NCI-H187 (cell line): ENCODE data around the gene B3GALT5.
"Not testable (repeated sequence)": the region's sequence is repeated elsewhere in the genome, so short reads cannot be mapped to it uniquely, and the experiment has no call there.

Experiments
- DNase-seq, 2 experiments: peaks; one replicate each; lab custom pipeline; 2025; lab: John Stamatoyannopoulos, UW

B3GALT5 gene, protein sequence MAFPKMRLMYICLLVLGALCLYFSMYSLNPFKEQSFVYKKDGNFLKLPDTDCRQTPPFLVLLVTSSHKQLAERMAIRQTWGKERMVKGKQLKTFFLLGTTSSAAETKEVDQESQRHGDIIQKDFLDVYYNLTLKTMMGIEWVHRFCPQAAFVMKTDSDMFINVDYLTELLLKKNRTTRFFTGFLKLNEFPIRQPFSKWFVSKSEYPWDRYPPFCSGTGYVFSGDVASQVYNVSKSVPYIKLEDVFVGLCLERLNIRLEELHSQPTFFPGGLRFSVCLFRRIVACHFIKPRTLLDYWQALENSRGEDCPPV

DNA sequence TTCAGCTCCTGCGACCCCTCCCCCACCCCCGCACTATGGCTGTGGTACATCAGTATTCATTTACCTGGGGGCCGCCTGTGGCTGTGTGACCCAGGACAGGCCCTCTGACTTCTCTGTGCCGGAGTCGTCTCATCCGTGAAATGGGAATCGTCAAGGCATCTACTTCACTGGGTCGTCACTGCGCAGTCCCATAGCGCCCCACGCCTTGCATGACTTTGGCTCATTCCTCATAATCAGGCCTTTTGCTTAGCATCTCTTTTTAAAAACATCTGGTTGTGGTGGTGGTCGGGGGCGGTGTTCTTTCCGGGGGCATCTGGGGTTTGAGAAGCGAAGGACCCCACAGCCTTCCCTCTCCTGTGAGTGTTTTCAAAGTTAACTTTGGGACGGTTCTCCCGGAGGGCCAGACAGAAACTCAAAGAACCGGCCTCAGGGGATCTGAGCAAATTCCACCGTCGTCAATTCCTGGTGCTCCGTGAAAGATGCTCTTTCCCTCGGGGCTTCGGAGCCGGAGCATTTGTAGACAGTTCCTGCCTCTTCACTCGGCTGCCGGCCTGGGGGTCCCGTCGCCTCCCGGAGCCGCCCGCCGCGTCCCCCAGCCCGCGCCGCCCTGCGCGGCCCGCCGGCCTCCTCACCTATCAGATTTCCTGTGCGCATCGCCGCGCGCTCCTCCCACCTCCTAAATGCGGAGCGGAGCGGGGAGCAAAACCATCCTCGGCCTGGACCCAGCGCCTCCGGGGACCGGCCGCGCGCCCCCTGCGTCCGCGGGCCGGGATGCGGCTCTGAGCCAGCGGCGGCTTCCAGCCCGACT is at the start of gene B3GALT5:
Gene B3GALT5 (plus strand): TSS at position 708 of the 808 bp plus-strand sequence. CDS start 47,620 bp downstream, outside the sequence.
- DNase-seq, result no peak

DNA sequence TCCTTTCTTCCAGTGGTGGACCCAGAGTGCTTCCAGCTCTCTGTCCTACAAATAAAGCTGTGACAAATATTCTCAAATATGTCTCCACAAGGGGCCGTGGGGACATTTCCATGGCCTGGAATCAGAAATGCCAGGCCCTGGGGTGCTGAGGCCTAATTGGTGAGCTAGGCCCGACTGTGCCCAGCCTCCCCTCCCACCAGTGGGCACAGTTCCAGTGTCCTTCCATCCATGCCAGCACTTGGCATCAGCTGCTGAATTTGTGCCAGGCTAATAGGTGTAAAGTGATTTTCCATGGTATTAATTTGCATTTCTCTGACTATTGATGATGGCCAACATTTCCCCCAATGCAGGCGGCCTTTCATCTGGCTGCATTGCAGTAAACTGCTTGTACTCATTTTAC is 48.5 kb upstream of the B3GALT5 start:
- no peak for DNase-seq

DNA sequence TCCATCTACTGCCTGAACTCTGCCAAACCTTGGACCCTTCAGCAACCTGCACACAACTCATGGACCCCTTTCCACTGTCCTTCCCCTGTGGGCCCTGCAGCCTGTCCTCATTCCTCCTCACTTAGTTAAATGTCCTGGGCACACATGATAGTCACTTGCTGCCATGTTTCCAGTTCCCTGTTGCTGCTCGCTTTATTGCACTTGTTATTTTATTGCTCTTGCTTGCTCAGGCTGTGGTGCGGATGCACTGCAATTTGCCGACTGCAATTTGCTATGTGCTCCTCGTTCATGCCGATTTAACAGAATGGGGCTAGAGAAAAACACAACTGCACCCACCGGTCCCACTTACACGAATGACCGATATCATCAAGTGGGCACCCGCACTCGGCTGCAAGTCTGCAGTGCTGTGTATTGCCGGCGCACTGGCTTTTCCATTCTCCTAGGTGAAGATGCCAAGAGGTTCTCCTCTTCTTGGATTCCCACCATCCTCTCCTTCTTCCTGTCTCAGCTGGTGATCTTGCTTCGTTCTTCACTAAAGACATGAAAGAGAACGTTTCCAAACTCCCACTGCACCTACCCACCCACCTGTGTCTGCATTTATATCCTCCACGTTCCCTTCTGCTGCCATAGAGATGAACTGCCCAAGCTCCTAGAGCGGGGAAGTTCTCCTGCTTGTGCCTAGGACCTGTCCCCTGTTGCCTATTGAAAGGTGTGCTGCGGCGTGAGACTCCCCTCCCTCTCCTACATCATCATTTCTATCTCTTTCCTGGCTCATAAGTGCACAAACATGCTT is 45.4 kb upstream of the B3GALT5 start:
- DNase-seq, result no peak

DNA sequence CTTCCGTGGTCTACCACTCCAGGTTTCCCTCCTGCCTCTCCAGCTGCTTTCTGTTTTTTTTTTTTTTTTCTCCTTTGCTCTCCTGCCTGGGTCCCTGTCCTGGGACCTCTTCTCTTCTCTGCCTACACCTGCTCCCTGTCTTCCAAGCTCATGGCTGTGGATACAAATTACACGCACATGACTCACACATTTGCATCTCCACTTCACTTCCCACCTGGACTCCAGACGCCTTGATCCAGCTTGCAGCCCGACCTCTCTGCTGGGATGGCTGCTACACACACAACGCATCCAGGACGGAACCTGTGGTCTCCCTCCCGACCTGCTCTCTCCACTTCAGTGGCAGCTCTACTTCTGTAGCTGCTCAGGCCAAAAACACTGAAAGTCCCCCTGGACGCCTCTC is 44.4 kb upstream of the B3GALT5 start:
- peak in 1 of 2 experiments; percentile 24 for DNase-seq

DNA sequence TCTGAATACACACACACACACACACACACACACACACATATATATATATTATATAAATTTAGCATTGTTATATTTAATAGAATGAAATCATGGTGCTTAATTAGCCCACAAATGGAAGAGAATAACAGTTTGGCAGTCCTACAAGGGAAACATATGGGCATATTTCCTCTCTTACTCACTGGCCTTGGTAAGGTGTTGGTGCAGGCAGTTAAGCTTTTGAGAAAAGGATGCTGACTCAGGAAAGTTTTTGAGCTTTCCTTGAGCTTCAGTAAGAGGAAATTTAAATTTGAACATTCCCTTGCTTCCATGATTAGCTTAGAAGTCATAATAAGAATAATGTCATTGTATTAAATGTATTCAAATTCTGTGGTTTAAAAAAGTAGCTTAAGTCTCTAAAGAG is 37.0 kb upstream of the B3GALT5 start:
- no peak for DNase-seq

DNA sequence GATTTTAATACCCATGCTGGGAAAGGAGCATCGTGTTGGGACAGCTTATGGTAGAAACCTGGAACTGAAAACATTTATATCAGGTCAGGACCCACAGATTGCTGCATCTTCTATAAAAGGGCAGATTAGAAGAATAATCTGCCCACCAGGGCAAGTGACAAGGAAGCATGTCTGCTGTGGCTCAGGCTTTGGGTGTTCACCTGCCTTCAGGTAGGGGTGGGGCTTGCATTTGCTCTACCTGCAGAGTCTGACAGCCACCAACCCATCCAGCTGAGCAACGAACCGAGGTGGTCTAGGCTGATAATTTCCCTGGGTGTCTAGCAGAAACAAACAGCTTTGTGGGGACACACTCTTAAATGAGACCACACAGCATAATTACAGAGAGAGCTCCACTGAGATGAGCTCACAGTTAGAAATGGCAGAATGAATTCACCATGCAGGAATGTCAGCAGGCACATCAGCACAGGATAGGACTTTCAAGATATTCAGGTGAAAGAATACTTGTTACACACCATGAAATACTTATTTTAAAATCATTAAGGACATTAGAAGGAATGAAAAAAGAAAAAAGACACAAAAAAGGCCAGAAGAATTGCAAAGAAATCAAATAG is 36.1 kb upstream of the B3GALT5 start:
- no peak for DNase-seq

DNA sequence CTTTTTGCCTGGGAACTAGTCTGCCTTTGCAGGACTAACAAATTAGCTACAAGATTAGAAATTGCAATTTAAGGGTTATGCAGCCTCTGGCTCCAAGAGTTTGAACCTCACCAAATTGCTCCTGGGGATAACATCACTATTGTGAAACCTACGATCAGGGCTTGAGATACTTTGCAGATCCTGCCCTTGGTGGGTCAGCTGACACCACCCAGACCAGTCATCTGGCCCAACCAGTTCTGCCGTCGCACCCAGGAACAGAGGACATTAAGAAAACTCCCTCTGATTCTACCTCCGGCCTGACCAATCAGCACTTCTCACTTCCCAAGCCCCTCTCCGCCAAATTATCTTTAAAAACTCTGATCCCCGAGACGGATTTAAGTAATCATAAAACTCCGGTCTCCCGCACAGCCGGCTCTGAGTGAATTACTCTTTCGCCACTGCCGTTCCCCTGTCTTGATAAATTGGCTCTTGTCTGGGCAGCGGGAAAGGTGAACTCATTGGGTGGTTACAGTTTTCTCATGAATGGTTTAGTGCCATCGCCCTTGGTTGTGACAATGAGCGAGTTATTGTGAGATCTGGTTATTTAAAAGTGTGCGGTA is 32.9 kb upstream of the B3GALT5 start:
- no peak for DNase-seq

DNA sequence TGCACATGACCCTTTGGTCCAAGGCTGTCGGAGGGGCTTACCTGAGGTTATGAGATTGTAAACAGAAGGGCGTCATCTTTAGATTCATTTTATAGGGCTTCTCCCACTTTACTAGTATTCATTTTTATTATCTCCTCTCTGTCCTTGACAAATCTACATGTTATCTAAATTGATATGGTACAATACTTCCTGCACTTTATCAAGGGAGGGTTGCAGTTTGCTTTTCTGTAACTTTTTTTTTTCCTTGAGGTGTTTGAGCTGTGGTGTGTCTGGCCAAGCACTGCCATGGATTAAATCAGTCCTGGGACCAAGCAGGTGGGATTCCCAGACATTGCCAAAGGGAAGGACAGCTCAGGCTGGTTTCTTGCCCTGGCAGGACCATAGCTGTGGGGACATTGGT is 32.0 kb upstream of the B3GALT5 start:
- DNase-seq, result no peak

DNA sequence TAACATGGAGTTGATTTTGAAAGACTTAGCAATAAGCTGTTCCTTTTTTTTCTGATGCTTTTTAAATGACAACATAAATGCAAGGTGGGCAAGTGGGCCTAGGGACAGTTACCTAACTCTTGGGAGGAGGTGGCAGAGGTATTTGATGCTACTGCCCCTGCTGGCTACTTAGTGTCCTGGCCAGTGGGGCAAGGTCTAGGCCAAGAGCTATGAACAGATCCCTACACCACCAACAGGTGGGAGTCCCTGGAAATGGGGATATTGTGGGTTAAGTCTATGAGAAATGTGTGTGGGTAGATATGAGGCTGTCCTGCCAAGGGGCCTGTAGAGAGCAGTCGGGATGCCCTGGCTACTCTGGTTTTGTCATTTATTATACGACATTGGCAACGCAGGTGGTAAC is 31.3 kb upstream of the B3GALT5 start:
- no peak for DNase-seq

DNA sequence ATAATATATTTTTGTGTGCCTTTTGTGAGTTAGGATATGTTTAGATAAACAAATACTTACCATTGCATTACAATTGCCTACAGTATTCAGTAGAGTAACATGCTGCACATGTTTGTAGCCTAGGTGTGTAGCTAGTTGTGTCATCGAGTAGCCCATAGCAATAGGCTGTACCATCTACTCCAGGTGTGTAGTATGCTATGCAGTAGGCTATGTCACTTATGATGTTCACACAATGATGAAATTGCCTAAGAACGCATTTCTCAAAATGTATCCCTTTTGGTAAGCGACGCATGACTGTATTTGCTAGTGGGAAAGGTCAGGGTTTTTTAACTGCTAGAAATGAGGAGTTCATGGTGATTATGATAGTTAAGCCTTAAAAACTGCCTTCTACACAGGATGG is 30.0 kb upstream of the B3GALT5 start:
- DNase-seq, result no peak

DNA sequence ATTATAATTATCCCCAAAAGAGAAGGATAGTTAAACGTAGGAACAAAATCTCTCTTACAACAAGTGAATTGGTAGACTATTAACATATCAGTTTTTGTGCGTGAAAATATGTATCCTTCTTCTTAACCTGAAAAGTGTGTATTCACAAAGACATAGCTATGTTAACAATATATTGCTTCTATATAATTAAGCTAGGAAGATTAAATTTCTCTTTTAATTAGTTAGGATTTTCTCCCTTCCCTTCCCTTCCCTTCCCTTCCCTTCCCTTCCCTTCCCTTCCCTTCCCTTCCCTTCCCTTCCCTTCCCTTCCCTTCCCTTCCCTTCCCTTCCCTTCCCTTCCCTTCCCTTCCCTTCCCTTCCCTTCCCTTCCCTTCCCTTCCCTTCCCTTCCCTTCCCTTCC is 29.2 kb upstream of the B3GALT5 start:
- not testable (repeated sequence) for DNase-seq

DNA sequence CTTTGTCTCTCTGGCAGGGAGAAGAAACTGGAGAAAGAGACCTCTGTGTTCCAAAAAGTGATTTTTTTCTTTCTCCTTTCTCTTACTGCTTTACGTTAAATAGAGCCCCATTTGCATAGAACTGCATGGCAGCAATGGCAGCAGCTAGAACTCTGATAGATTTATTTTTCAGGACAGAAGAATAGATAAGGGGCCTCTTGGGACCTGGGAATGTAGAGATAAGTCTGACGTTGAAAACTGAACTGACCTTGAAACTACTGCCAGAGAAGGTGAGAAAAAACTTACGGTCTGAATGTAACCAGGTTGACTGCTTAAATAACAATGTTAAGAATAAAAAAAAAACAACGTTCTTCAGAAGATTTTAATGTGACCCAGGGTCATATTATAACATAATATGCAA is 25.4 kb upstream of the B3GALT5 start:
- DNase-seq, result no peak

DNA sequence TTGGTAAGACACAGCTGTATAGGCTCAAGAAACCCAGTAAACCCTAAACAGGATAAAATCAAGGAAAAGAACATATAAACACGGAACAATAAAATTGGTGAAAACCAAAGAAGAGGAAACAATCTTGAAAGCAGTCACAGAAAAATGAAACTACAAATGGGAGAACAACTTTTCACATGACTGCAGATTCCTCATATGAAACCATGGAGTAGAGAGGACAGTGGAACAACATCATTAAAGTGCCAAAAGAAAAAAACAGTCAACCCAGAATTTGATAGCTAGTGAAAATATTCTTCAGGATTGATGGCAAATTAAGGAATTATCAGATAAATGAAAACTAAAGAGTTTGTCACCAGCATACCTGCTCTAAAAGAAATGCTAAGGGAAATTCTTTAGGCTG is 23.9 kb upstream of the B3GALT5 start:
- no peak for DNase-seq

DNA sequence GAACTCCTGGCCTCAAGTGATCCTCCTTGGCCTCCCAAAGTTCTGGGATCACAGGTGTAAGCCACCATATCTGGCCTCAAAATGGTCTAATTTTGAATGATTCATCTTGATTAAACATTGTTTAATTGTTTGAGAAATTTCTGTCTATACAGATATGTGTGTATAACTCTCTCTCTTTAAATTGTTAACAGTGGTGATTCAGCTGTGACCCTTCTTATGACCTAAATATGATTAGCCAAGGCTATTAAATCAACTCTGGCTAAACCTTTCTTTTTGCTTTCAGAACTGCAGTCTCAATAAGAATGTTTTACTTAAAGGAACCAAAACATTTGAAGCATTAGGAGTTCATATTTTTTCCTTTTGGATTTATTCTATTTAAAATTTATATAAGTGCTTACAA is 19.2 kb upstream of the B3GALT5 start:
- no peak for DNase-seq

DNA sequence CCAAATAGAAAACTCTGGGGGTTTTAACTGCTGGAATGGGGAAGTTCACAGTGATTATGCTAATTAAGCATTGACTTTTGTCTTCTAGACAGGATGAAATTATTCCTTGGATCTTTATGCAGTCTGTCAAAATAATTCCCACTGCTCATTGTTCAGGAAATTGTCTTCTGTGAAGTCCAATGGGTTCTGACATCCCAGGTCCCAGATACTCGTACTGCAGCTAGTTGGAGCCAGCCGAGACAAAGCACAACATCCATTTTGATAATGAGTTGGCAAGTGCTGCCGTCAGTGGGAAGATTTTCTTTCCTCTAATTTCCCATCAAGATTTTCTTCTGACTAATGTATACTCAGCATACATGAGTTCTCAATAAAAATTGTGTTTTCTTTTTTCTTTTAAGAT is 17.3 kb upstream of the B3GALT5 start:
- no peak for DNase-seq

DNA sequence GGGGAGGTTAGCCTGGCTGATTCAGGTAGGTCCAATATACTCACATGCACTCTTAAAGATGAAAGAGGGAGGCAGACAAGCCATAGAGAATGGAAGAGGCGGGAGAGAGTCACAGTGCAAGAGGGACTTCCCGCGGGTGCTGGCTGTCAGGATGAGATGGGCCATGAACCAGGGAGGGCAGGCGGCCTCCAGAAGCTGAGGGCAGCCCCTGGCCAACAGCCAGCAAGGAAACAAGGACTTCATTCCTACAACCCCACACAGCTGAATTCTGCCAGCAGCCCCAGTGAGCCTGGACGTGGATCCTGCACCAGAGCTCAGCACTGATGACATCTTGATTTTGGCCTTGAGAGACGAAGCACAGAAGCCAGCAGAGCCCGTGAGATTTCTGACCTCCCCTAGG is 15.1 kb upstream of the B3GALT5 start:
- no peak for DNase-seq

DNA sequence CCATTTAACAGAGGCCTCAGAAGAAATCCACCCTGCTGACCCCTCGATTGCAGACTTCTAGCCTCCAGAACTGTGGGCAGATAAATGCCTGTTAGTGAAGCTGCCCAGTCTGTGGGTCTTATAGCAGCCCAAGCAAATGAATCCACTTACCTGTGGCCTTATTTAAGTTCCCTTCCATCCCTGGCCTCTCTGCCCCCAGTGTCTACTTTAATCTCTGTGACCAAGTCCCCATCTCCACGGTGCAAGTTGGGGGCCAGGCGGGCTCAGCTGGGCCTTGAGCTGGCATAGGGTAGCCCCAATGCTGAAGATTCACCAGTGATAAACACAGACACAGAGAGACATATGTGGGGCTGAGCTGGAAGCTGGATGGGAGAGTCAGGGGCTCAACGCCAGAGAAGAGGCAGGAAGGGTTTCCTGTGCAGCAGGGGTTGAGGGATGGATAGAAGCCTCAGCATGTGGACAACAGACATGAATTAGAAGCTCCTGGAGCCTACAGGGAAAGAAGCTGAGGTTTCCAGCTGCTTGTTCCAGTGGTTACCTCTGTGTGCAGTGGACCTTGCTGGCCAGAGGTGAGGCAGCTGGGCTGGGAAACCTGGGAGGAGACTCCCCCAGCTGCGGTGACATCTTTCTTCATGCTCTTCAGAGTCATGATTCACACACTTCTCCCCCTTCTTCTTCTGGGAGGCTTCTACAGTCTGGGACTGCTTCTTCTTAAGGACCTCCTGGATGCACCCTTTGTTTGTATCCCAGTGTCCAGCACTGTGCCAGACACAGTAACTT is 13.4 kb upstream of the B3GALT5 start:
- DNase-seq, result no peak

DNA sequence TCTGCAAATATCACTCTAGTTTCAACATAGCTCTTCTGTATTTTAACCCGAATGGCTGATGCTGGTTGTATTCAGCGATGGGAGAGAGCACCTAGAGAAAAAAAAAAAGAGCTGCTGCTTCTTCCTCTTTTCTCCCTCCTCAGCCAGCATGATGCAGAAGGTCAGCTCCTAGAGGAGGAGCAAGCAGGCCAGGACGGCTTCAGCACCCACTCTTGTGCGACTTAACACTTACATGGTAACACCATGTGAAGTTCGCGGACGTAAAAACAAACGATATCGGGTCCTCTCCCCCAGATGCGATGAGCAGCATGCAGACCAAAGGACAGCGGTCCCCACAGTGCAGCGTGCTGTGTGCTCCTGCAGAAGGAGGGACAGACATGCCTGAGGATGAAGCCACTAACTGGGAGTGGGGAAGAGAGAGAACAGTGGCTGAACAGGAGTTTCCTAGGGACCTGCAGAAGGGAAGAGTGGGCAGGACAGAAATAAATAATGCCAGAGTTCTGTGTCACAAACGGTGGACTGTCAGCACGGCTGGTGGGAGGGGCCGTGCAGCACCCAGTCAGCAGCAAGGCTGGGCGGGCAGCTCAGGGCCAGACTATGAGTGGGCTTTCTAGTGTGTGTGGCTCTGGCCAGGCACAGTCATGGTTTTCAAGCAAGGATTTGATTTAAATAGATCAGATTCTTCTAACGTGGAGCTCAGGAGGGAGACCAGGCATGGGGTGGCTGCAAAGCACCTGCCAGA is 11.4 kb upstream of the B3GALT5 start:
- DNase-seq, result no peak

DNA sequence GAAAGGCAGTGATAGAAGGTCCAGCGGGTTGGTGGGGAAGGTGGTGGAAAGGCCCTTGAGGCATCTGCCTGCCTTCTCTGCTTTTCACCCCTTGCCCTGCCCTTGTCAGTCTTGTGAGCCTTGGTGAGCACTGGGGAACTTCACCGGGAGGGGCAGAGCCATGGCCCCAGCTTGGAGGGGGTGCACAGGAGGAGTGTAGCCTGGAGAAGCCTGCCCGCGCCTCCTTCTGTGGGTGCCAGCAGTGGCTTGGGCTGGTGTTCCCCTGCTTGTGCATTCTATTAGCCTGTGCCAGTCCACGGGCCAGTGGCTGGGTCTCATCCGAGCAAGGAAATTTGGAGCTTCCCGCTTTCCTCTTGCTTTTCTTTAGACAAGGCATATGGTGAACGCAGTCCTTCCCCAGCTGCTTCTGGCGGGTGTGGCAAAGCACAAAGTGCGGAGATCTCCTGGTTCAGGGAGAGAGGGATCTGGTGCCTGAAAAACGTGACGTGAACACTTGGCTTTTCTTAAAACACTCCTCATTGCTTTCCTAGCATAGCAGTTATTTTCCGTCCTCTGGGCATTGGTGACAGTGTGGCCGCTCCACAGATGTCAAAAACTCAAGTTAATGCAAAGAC is 10.6 kb upstream of the B3GALT5 start:
- DNase-seq, result no peak

DNA sequence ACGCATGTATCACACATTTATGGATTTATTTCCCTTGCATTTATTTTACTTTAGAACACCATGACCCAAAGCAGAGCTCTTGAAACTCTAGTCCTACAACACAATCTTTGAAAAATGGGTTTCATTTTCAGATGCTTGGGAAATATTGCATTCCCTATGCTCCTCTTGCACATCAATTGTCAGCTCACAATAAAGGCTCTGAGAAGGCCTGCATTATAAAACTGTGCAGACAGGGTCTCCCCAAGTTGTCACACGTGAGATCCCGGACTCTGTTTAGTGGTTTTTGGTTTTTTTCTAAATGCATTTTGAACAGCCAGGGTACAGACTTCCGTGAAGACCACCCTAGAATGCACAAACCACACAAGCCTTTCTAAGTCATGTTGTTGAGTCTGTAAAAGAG is 9.9 kb upstream of the B3GALT5 start:
- DNase-seq, result no peak
